HepG2 (cell line): ENCODE results near the gene URAD. TPM values are rescaled to one million over a fixed set of nuclear protein-coding genes. Genes with fewer than 3 reads are reported as not detected.

Experiments
- FOXM1 ChIP-seq: sonication (generic); formaldehyde crosslinking; IDR thresholded peaks from 2 replicates; pipeline ENCODE4 v1.5.0; 2020; ENCODE audit warnings: missing genetic modification reagents
- HDAC6 ChIP-seq: fragments of 200-600 bp; sonication (generic); IDR thresholded peaks from 2 replicates; pipeline ENCODE4 v1.7.0; 2017; ENCODE audit warnings: mild to moderate bottlenecking, antibody characterized with exemption, low read length, low read depth
- KDM6A ChIP-seq: IDR thresholded peaks from 2 replicates; pipeline ENCODE4 v1.6.1; 2016; ENCODE audit warnings: low read depth
- KLF12 ChIP-seq: sonication (generic); formaldehyde crosslinking; IDR thresholded peaks from 2 replicates; pipeline ENCODE4 v1.4.0; 2020; ENCODE audit warnings: missing genetic modification reagents, borderline replicate concordance
- MIER3 ChIP-seq: IDR thresholded peaks from 2 replicates; pipeline ENCODE4 v1.6.1; 2016; ENCODE audit warnings: missing compliant biosample characterization, borderline replicate concordance
- PHF8 ChIP-seq: sonication (generic); formaldehyde crosslinking; IDR thresholded peaks from 2 replicates; pipeline ENCODE4 v1.5.0; 2020; ENCODE audit warnings: missing genetic modification reagents
- POLR2AphosphoS2 ChIP-seq: IDR thresholded peaks from 2 replicates; pipeline ENCODE4 v1.6.1; 2011; ENCODE audit warnings: low read depth, low read length, improper control_type of control experiment
- POLR2AphosphoS5 ChIP-seq: IDR thresholded peaks from 2 replicates; pipeline ENCODE4 v1.6.1; 2012; ENCODE audit warnings: low read depth, low read length
- REXO4 ChIP-seq: sonication (generic); formaldehyde crosslinking; IDR thresholded peaks from 2 replicates; pipeline ENCODE4 v1.8.0; 2022; ENCODE audit warnings: missing genetic modification reagents, mild to moderate bottlenecking, borderline replicate concordance
- SMAD1 ChIP-seq: sonication (generic); formaldehyde crosslinking; IDR thresholded peaks from 2 replicates; pipeline ENCODE4 v1.4.0; 2020; ENCODE audit warnings: missing genetic modification reagents, low read depth, mild to moderate bottlenecking, borderline replicate concordance
- TBL1XR1 ChIP-seq: fragments of 150-350 bp; IDR thresholded peaks from 2 replicates; pipeline ENCODE4 v1.6.1; 2014; ENCODE audit warnings: borderline replicate concordance, low read length; ENCODE audit not compliant: partially characterized antibody
- TMF1 ChIP-seq: sonication (generic); formaldehyde crosslinking; IDR thresholded peaks from 2 replicates; pipeline ENCODE4 v1.8.1; 2022; ENCODE audit warnings: low read depth, missing genetic modification reagents
- TOPORS ChIP-seq: sonication (generic); formaldehyde crosslinking; IDR thresholded peaks from 2 replicates; pipeline ENCODE4 v1.8.0; 2023; ENCODE audit warnings: mild to moderate bottlenecking, missing genetic modification reagents
- ZFP37 ChIP-seq: sonication (generic); formaldehyde crosslinking; IDR thresholded peaks from 2 replicates; pipeline ENCODE4 v1.4.0; 2020; ENCODE audit warnings: missing genetic modification reagents, borderline replicate concordance
- ZFYVE20 ChIP-seq: sonication (generic); formaldehyde crosslinking; IDR thresholded peaks from 2 replicates; pipeline ENCODE4 v1.8.0; 2023; ENCODE audit warnings: low read depth, mild to moderate bottlenecking, moderate library complexity, missing genetic modification reagents, borderline replicate concordance
- ZNF180 ChIP-seq: sonication (generic); formaldehyde crosslinking; IDR thresholded peaks from 2 replicates; pipeline ENCODE4 v1.4.0; 2020; ENCODE audit warnings: low read depth, missing genetic modification reagents, borderline replicate concordance
- ZNF263 ChIP-seq: sonication (generic); formaldehyde crosslinking; IDR thresholded peaks from 2 replicates; pipeline ENCODE4 v1.4.0; 2020; ENCODE audit warnings: missing genetic modification reagents
- ZNF720 ChIP-seq: sonication (generic); formaldehyde crosslinking; IDR thresholded peaks from 2 replicates; pipeline ENCODE4 v1.4.0; 2020; ENCODE audit warnings: missing genetic modification reagents
- ZNF790 ChIP-seq: sonication (generic); formaldehyde crosslinking; IDR thresholded peaks from 2 replicates; pipeline ENCODE4 v1.8.0; 2022; ENCODE audit warnings: missing genetic modification reagents, mild to moderate bottlenecking, borderline replicate concordance
- polyA plus RNA-seq, 8 experiments: library from polyadenylated mRNA; depleted of rRNA in 3 of 8; stranded (reverse) in 7 of 8; unstranded in 1 of 8; fragments of >200 nt; fragmentation: Illumina TruSeq in 4 of 8; extraction: Trizol in 4 of 8; gene quantifications; 2 replicates each; pipeline versions ENCODE4 v1.2.1 to v1.2.3, GENCODE V29; 2011 to 2016; ENCODE audit warnings: low read depth in 4 of 8, missing spikeins in 1 of 8, mixed read lengths in 1 of 8; ENCODE audit not compliant: insufficient read depth in 1 of 8
- total RNA-seq, 5 experiments: library from RNA; depleted of rRNA; stranded (reverse); fragments of >200 nt; fragmentation: Illumina TruSeq; extraction: Trizol; gene quantifications; 2 replicates each; pipeline ENCODE4 v1.2.3, GENCODE V29; 2016; ENCODE audit warnings: low read depth in 1 of 5
- TF ChIP-seq, protein P1 (sequence below): sonication (generic); formaldehyde crosslinking; IDR thresholded peaks from 2 replicates; pipeline ENCODE4 v1.8.1; 2023; ENCODE audit warnings: missing genetic modification reagents, mild to moderate bottlenecking, borderline replicate concordance
- TF ChIP-seq, protein P2 (sequence below): sonication (generic); formaldehyde crosslinking; IDR thresholded peaks from 2 replicates; pipeline ENCODE4 v1.5.0; 2020; ENCODE audit warnings: missing genetic modification reagents
- TF ChIP-seq, protein P3 (sequence below): sonication (generic); formaldehyde crosslinking; IDR thresholded peaks from 2 replicates; pipeline ENCODE4 v1.8.0; 2022; ENCODE audit warnings: mild to moderate bottlenecking, missing genetic modification reagents, moderate library complexity
- TF ChIP-seq, protein P4 (sequence below): sonication (generic); formaldehyde crosslinking; IDR thresholded peaks from 2 replicates; pipeline ENCODE4 v1.4.0; 2020; ENCODE audit warnings: missing genetic modification reagents
- TF ChIP-seq, protein P5 (sequence below): IDR thresholded peaks from 2 replicates; pipeline ENCODE4 v1.6.1; 2018; ENCODE audit warnings: missing genetic modification reagents, mild to moderate bottlenecking, missing compliant biosample characterization

Gene URAD
- total and polyA plus RNA-seq, 2 of the 13 experiments (the other 11 are each of a cell fraction or from before 2014, with no cell fraction given) = not detected

DNA sequence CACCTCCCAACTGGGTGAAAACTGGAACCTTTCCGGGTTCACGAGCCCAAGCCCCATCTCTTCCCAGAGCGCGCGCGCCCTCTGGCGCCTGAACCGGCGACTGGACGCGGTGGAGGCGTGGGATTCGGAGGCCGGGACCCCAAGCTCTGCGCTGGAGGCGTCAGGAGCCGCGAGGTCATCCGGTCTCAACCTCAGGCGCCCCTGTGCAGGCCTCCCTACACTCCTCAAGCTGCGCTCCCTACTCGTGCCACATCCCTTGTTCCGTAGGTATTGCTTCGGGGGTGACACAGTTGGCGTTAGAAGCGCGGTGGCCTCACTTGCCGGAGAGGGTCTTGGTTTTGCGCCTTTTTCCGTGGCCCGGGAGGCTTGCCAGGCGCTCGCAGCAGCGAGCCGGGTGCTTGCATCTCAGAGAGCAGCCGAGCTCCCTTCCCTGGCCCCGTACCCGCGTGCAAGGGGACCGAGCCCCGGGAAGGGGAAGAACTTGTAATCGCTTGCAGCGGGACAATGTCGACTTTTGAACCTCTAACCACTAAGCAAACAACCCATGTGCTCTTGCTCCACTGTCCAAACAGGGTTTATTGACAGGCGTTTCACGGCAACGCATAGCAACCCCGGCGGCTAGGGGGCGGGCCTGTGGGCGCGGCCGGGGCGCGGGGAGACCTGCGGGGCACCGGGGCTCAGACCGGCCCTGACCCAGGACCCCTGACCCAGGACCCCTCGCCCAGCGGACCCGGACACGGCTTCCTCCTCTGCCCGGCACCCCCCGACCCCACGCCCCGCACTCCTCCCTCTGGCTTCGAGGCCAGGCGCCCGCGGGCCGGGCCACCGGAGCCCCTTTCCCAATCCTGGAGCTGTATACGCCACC is 27.9 kb downstream of the URAD start (continued):
- TF ChIP-seq SMAD1 = no peak
- TF ChIP-seq KLF12 = 0 out of 2 replicates have a peak, but pooled peaks have one; percentile 51
- no peak; the same call in 1 of the 2 replicates for TF ChIP-seq ZFP37 (CRISPR knock-in tag)
- TF ChIP-seq ZNF720 = no peak
- no peak for TF ChIP-seq TMF1
- TF ChIP-seq, protein P1, sequence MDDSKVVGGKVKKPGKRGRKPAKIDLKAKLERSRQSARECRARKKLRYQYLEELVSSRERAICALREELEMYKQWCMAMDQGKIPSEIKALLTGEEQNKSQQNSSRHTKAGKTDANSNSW = no peak
- TF ChIP-seq FOXM1 (CRISPR knock-in tag) = no peak
- no peak; the same call in 1 of the 2 replicates for TF ChIP-seq ZNF263 (CRISPR knock-in tag)
- no peak for TF ChIP-seq HDAC6
- peak; percentile 93; the same call in 1 of the 2 replicates for TF ChIP-seq MIER3 (CRISPR knock-in tag)
- TF ChIP-seq, protein P2, sequence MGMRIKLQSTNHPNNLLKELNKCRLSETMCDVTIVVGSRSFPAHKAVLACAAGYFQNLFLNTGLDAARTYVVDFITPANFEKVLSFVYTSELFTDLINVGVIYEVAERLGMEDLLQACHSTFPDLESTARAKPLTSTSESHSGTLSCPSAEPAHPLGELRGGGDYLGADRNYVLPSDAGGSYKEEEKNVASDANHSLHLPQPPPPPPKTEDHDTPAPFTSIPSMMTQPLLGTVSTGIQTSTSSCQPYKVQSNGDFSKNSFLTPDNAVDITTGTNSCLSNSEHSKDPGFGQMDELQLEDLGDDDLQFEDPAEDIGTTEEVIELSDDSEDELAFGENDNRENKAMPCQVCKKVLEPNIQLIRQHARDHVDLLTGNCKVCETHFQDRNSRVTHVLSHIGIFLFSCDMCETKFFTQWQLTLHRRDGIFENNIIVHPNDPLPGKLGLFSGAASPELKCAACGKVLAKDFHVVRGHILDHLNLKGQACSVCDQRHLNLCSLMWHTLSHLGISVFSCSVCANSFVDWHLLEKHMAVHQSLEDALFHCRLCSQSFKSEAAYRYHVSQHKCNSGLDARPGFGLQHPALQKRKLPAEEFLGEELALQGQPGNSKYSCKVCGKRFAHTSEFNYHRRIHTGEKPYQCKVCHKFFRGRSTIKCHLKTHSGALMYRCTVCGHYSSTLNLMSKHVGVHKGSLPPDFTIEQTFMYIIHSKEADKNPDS (CRISPR knock-in tag) = 0 out of 2 replicates have a peak, but pooled peaks have one; percentile 29
- TF ChIP-seq TOPORS = peak; percentile 95
- TF ChIP-seq, protein P3, sequence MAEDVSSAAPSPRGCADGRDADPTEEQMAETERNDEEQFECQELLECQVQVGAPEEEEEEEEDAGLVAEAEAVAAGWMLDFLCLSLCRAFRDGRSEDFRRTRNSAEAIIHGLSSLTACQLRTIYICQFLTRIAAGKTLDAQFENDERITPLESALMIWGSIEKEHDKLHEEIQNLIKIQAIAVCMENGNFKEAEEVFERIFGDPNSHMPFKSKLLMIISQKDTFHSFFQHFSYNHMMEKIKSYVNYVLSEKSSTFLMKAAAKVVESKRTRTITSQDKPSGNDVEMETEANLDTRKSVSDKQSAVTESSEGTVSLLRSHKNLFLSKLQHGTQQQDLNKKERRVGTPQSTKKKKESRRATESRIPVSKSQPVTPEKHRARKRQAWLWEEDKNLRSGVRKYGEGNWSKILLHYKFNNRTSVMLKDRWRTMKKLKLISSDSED (CRISPR knock-in tag) = no peak; the same call in 1 of the 2 replicates
- TF ChIP-seq ZNF790 (CRISPR knock-in tag) = no peak
- peak; percentile 37; the same call in 1 of the 2 replicates for TF ChIP-seq POLR2AphosphoS5
- TF ChIP-seq, protein P4, sequence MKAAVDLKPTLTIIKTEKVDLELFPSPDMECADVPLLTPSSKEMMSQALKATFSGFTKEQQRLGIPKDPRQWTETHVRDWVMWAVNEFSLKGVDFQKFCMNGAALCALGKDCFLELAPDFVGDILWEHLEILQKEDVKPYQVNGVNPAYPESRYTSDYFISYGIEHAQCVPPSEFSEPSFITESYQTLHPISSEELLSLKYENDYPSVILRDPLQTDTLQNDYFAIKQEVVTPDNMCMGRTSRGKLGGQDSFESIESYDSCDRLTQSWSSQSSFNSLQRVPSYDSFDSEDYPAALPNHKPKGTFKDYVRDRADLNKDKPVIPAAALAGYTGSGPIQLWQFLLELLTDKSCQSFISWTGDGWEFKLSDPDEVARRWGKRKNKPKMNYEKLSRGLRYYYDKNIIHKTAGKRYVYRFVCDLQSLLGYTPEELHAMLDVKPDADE (CRISPR knock-in tag) = no peak
- no peak for TF ChIP-seq POLR2AphosphoS2
- TF ChIP-seq ZNF180 (CRISPR knock-in tag) = no peak
- TF ChIP-seq, protein P5, sequence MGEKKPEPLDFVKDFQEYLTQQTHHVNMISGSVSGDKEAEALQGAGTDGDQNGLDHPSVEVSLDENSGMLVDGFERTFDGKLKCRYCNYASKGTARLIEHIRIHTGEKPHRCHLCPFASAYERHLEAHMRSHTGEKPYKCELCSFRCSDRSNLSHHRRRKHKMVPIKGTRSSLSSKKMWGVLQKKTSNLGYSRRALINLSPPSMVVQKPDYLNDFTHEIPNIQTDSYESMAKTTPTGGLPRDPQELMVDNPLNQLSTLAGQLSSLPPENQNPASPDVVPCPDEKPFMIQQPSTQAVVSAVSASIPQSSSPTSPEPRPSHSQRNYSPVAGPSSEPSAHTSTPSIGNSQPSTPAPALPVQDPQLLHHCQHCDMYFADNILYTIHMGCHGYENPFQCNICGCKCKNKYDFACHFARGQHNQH = peak; percentile 76; the same call in 1 of the 2 replicates
- peak; percentile 86 for TF ChIP-seq KDM6A (CRISPR knock-in tag)
- peak; percentile 63; the same call in 1 of the 2 replicates for TF ChIP-seq ZFYVE20 (CRISPR knock-in tag)
- TF ChIP-seq TBL1XR1 = peak; percentile 75
- no peak for TF ChIP-seq REXO4 (CRISPR knock-in tag)
- peak; percentile 63; the same call in 1 of the 2 replicates for TF ChIP-seq PHF8 (CRISPR knock-in tag)
